Measurements from ENCODE around the gene PIK3R1.

The PIK3R1 gene

DNA sequence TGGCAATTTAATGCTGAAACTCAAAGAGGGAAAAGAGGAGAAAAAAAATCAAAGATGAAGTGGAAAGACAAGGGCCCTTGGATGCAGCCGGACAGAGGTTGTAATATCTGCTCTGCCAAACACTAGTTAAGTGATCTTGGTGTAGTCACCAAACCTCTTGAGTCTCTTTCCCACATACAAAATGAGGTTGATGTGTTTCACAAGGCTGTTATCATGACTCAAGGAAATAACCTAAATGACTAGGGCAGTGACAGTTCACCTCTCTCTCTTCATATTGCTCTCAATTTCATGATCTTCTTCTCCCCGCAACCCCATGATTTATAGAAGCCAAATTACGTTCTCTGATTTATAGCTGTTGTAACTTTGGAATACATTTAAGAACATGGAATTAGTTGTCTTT, 44.9 kb downstream of the PIK3R1 start:
- no peak overlapping the region for H3K4me3 ChIP-seq (ENCODE audit: low read depth, low read length)
- TF ChIP-seq, protein P1, sequence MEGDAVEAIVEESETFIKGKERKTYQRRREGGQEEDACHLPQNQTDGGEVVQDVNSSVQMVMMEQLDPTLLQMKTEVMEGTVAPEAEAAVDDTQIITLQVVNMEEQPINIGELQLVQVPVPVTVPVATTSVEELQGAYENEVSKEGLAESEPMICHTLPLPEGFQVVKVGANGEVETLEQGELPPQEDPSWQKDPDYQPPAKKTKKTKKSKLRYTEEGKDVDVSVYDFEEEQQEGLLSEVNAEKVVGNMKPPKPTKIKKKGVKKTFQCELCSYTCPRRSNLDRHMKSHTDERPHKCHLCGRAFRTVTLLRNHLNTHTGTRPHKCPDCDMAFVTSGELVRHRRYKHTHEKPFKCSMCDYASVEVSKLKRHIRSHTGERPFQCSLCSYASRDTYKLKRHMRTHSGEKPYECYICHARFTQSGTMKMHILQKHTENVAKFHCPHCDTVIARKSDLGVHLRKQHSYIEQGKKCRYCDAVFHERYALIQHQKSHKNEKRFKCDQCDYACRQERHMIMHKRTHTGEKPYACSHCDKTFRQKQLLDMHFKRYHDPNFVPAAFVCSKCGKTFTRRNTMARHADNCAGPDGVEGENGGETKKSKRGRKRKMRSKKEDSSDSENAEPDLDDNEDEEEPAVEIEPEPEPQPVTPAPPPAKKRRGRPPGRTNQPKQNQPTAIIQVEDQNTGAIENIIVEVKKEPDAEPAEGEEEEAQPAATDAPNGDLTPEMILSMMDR (IDR thresholded peaks at IDR 0.05; ENCODE audit: insufficient read depth, low read depth, low read length, missing control alignments) = no peak
- DNase-seq (ENCODE audit: low read depth) = peak; percentile 35

DNA sequence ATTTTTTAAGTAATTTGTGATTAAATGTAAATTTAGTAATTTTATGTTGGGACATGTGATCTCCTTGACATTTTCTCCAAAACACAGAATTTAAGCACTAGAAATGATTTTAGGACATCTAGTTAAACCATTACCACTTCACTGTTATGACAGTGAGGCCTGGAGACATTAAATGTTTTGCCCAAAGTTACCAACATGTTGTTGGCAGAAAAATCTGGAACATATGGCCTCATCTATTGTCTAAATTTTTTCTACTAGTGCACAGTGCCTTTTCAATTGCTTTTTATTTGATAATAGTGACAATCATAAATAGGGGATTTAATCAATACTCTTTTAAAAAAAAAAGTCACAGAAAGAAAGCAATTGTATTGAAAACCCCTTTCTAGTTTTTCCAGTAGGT, 45.6 kb downstream of the PIK3R1 start:
- DNase-seq (ENCODE audit: low read depth) = no peak
- TF ChIP-seq, protein P1 (IDR thresholded peaks at IDR 0.05; ENCODE audit: insufficient read depth, low read depth, low read length, missing control alignments) = no peak
- H3K4me3 ChIP-seq (ENCODE audit: low read depth, low read length) = no peak overlapping the region

GRCh38 chr5:68261569-68262065, 46.1 kb downstream of the PIK3R1 start:
- no peak for DNase-seq (ENCODE audit: low read depth)
- no peak overlapping the region for H3K4me3 ChIP-seq (ENCODE audit: low read depth, low read length)
- TF ChIP-seq, protein P1 (IDR thresholded peaks at IDR 0.05; ENCODE audit: insufficient read depth, low read depth, low read length, missing control alignments) = no peak

- no peak for DNase-seq (ENCODE audit: low read depth)
- H3K4me3 ChIP-seq (ENCODE audit: low read depth, low read length) = no peak overlapping the region
- TF ChIP-seq, protein P1 (IDR thresholded peaks at IDR 0.05; ENCODE audit: insufficient read depth, low read depth, low read length, missing control alignments) = no peak
Measured at GRCh38 chr5:68264024-68264956, 48.7 kb downstream of the PIK3R1 start.

- TF ChIP-seq, protein P1 (IDR thresholded peaks at IDR 0.05; ENCODE audit: insufficient read depth, low read depth, low read length, missing control alignments) = no peak
- no peak for DNase-seq (ENCODE audit: low read depth)
- H3K4me3 ChIP-seq (ENCODE audit: low read depth, low read length) = no peak overlapping the region
Measured at GRCh38 chr5:68265347-68265746, 49.8 kb downstream of the PIK3R1 start.

DNA sequence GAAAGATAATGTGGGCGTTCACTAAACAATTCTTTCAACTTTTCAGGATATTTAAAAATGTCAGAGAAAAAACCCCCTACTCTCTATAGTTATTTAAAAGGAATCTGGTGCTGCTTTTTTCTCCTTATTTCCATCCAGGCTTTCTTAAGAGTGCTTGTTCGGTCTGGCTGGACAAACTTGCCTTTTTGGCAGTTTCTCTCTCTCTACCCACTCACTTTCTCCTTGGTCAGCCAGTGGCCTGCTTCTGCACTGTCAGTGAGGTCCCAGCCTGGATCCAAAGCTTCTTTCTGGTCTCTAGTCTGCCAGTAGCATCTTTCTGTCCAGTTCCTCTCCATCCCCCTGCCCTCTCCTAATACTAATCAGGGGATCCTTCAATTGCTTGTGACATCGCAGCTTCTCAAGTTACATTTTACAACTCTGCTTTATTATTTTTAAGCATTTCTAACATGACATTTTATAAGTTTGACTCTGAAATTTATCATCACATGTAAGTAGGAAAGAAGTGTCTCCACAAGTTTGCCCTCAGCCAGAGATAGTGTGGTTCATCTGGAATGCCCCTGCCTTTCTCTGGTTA, 50.4 kb downstream of the PIK3R1 start:
- DNase-seq (ENCODE audit: low read depth) = no peak
- TF ChIP-seq, protein P1 (IDR thresholded peaks at IDR 0.05; ENCODE audit: insufficient read depth, low read depth, low read length, missing control alignments) = no peak

More for the DNA sequence above, 50.4 kb downstream of the PIK3R1 start:
- H3K4me3 ChIP-seq (ENCODE audit: low read depth, low read length) = no peak overlapping the region
